HEK293 (cell line): Measurements from ENCODE around the gene PDP2.

Experiments used
- CTCF ChIA-PET: fragments of 350-600 bp; formaldehyde crosslinking; extraction: SDS; loops from one replicate; lab custom pipeline; 2021; ENCODE audit warnings: antibody characterized with exemption; lab: Yijun Ruan, JAX
- POLR2A ChIA-PET: fragments of 300-600 bp; formaldehyde crosslinking; extraction: SDS; loops from one replicate; lab custom pipeline; 2020; ENCODE audit warnings: antibody characterized with exemption, inconsistent platforms; lab: Yijun Ruan, JAX
- H3K27ac ChIP-seq: fragments of 200-500 bp; sonication (Bioruptor generic); 2 replicates; pipeline ENCODE4 v1.5.1; 2014; ENCODE audit warnings: low read depth, low read length, control low read depth, inconsistent platforms; ENCODE audit errors: extremely low read depth
- H3K36me3 ChIP-seq, 2 experiments: fragments of 200-500 bp in 1 of 2; sonication (Bioruptor generic) in 1 of 2; 1 replicate in 1 of 2; 2 replicates in 1 of 2; pipeline ENCODE4 v1.5.1; 2014 to 2017; ENCODE audit warnings: inconsistent platforms in 2 of 2, low read length in 2 of 2; ENCODE audit not compliant: control insufficient read depth in 2 of 2, insufficient read depth in 1 of 2
- H3K4me1 ChIP-seq: fragments of 200-500 bp; sonication (Bioruptor generic); 2 replicates; pipeline ENCODE4 v1.5.1; 2014; ENCODE audit warnings: mild to moderate bottlenecking, low read length, inconsistent platforms; ENCODE audit not compliant: control insufficient read depth, insufficient read depth
- H3K4me3 ChIP-seq: 2 replicates; pipeline ENCODE4 v1.5.1; 2011; ENCODE audit warnings: low read depth, mild to moderate bottlenecking, control low read depth, low read length, moderate library complexity
- H3K9me3 ChIP-seq: fragments of 200-500 bp; sonication (Bioruptor generic); 2 replicates; pipeline ENCODE4 v1.5.1; 2014; ENCODE audit warnings: low read depth, low read length, inconsistent platforms; ENCODE audit not compliant: control insufficient read depth, insufficient read depth
- BCL11A ChIP-seq: fragments of 450-650 bp; formaldehyde crosslinking; IDR thresholded peaks from 2 replicates; pipeline ENCODE4 v1.5.1; 2016; ENCODE audit warnings: low read depth, missing biosample characterization, missing genetic modification characterization
- EGR2 ChIP-seq: fragments of 450-650 bp; formaldehyde crosslinking; IDR thresholded peaks from 2 replicates; pipeline ENCODE4 v1.5.1; 2016; ENCODE audit warnings: low read depth, missing biosample characterization, missing genetic modification characterization
- HOXD13 ChIP-seq: sonication (generic); formaldehyde crosslinking; IDR thresholded peaks from 2 replicates; pipeline ENCODE4 v1.8.0; 2022; ENCODE audit warnings: missing genetic modification reagents, borderline replicate concordance
- KLF16 ChIP-seq: fragments of 450-650 bp; formaldehyde crosslinking; IDR thresholded peaks from 2 replicates; pipeline ENCODE4 v1.5.1; 2017; ENCODE audit warnings: missing biosample characterization, missing genetic modification characterization
- OVOL3 ChIP-seq: fragments of 450-650 bp; formaldehyde crosslinking; IDR thresholded peaks from 2 replicates; pipeline ENCODE4 v1.5.1; 2016; ENCODE audit warnings: missing biosample characterization, missing genetic modification characterization
- SP2 ChIP-seq: fragments of 450-650 bp; formaldehyde crosslinking; IDR thresholded peaks from 2 replicates; pipeline ENCODE4 v1.5.1; 2016; ENCODE audit warnings: missing biosample characterization, missing genetic modification characterization
- SP3 ChIP-seq: fragments of 450-650 bp; formaldehyde crosslinking; IDR thresholded peaks from 2 replicates; pipeline ENCODE4 v1.5.1; 2016; ENCODE audit warnings: missing biosample characterization, missing genetic modification characterization
- ZEB2 ChIP-seq: fragments of 450-650 bp; formaldehyde crosslinking; IDR thresholded peaks from 2 replicates; pipeline ENCODE4 v1.5.1; 2016; ENCODE audit warnings: missing biosample characterization, missing genetic modification characterization
- ZFHX2 ChIP-seq: fragments of 450-650 bp; formaldehyde crosslinking; conservative IDR thresholded peaks from 2 replicates; pipeline ENCODE4 v1.5.1; 2016; ENCODE audit warnings: missing biosample characterization, missing genetic modification characterization
- ZFP41 ChIP-seq: fragments of 450-650 bp; formaldehyde crosslinking; IDR thresholded peaks from 2 replicates; pipeline ENCODE4 v1.5.1; 2016; ENCODE audit warnings: missing biosample characterization, missing genetic modification characterization, borderline replicate concordance
- ZNF335 ChIP-seq: fragments of 450-650 bp; formaldehyde crosslinking; conservative IDR thresholded peaks from 2 replicates; pipeline ENCODE4 v1.5.1; 2016; ENCODE audit warnings: missing biosample characterization, missing genetic modification characterization
- ZNF362 ChIP-seq: fragments of 450-650 bp; formaldehyde crosslinking; IDR thresholded peaks from 2 replicates; pipeline ENCODE4 v1.5.1; 2016; ENCODE audit warnings: missing biosample characterization, missing genetic modification characterization
- ZNF423 ChIP-seq: fragments of 450-650 bp; formaldehyde crosslinking; IDR thresholded peaks from 2 replicates; pipeline ENCODE4 v1.5.1; 2016; ENCODE audit warnings: missing biosample characterization, missing genetic modification characterization
- ZNF473 ChIP-seq: fragments of 450-650 bp; formaldehyde crosslinking; IDR thresholded peaks from 2 replicates; pipeline ENCODE4 v1.5.1; 2017; ENCODE audit warnings: missing biosample characterization, missing genetic modification characterization
- ZNF660 ChIP-seq: fragments of 450-650 bp; IDR thresholded peaks from 2 replicates; pipeline ENCODE4 v1.5.1; 2018; ENCODE audit warnings: missing biosample characterization, mild to moderate bottlenecking, missing genetic modification characterization
- ZNF704 ChIP-seq: fragments of 450-650 bp; formaldehyde crosslinking; IDR thresholded peaks from 2 replicates; pipeline ENCODE4 v1.5.1; 2016; ENCODE audit warnings: missing biosample characterization, missing genetic modification characterization
- ZSCAN16 ChIP-seq: fragments of 450-650 bp; formaldehyde crosslinking; IDR thresholded peaks from 2 replicates; pipeline ENCODE4 v1.5.1; 2016; ENCODE audit warnings: missing biosample characterization, missing genetic modification characterization

The PDP2 gene

GRCh38 chr16:66859397-66860068 is 20.8 kb upstream of the PDP2 start:
- CTCF ChIA-PET: interaction anchor here (1.0 to 2.3 kb wide), 3 partner anchors 9 to 29 kb away, joined by 5 to 27 read pairs (median 6); partner anchors contain the start of gene NAE1
- Histone ChIP-seq H3K4me1 (no peaks in the 10 kb centered on the region), H3K36me3 (no peaks in the 10 kb centered on the region), H3K4me3 (no peak overlapping the region), H3K9me3 (no peaks in the 10 kb centered on the region), H3K27ac (no peak overlapping the region)
- no peak for TF ChIP-seq ZSCAN16 (tag by site-specific recombination)
- 0 out of 2 replicates have a peak, but pooled peaks have one; percentile 10 for TF ChIP-seq ZNF335 (tag by site-specific recombination)
- POLR2A ChIA-PET: no interaction called here

GRCh38 chr16:66862023-66862520 is 18.2 kb upstream of the PDP2 start:
- CTCF ChIA-PET: interaction anchor here (0.6 to 1.4 kb wide), 4 partner anchors 32 to 254 kb away, joined by 3 to 10 read pairs (median 4); partner anchors contain the start of gene NAE1
- no peak for TF ChIP-seq BCL11A (tag by site-specific recombination)
- TF ChIP-seq ZNF335 (tag by site-specific recombination): peak; percentile 70
- H3K4me3 ChIP-seq: no peak overlapping the region
- H3K4me1 ChIP-seq: no peaks in the 10 kb centered on the region
- H3K9me3 ChIP-seq: no peaks in the 10 kb centered on the region
- POLR2A ChIA-PET: interaction anchor here (1.8 kb wide), 1 partner anchor 31 kb away, joined by 5 read pairs; the partner anchor contains the start of gene NAE1
- no peaks in the 10 kb centered on the region for H3K36me3 ChIP-seq
- H3K27ac ChIP-seq: no peak overlapping the region

- H3K27ac ChIP-seq: no peak overlapping the region
- POLR2A ChIA-PET: no interaction called here
- no peaks in the 10 kb centered on the region for H3K9me3 ChIP-seq
- H3K4me3 ChIP-seq: no peak overlapping the region
- H3K4me1 ChIP-seq: no peaks in the 10 kb centered on the region
- CTCF ChIA-PET: interaction anchor here (0.8 kb wide), 1 partner anchor 138 kb away, joined by 3 read pairs; no protein-coding TSS in a partner anchor
- no peaks in the 10 kb centered on the region for H3K36me3 ChIP-seq
- TF ChIP-seq ZNF362 (tag by site-specific recombination): no peak
- no peak for TF ChIP-seq ZNF660 (tag by site-specific recombination)
- no peak for TF ChIP-seq ZFP41 (tag by site-specific recombination)
- TF ChIP-seq ZFHX2 (tag by site-specific recombination): no peak
- no peak for TF ChIP-seq EGR2 (tag by site-specific recombination)
- TF ChIP-seq OVOL3: no peak
- TF ChIP-seq ZNF473 (tag by site-specific recombination): no peak
- TF ChIP-seq ZNF704 (tag by site-specific recombination): no peak
- TF ChIP-seq KLF16 (tag by site-specific recombination): no peak
- TF ChIP-seq ZNF423 (tag by site-specific recombination): no peak
- TF ChIP-seq ZEB2: no peak
- TF ChIP-seq SP2: no peak
- no peak for TF ChIP-seq SP3 (tag by site-specific recombination)
- no peak for TF ChIP-seq HOXD13
These were observed 16.6 kb upstream of the PDP2 start for GRCh38 chr16:66863707-66864106.
